GM23248 (cell line): ENCODE results near the gene CEP112.

ENCODE experiments used
- EZH2 ChIP-seq: fragments of 200-600 bp; sonication (generic); IDR thresholded peaks from 2 replicates; pipeline ENCODE4 v1.6.1; 2018; ENCODE audit warnings: antibody characterized with exemption, mild to moderate bottlenecking; ENCODE audit not compliant: insufficient read depth, poor library complexity, severe bottlenecking
- EZH2phosphoT487 ChIP-seq: fragments of 200-600 bp; sonication (generic); IDR thresholded peaks from 2 replicates; pipeline ENCODE4 v1.6.1; 2018; ENCODE audit warnings: antibody characterized with exemption, moderate library complexity, mild to moderate bottlenecking, low read depth; ENCODE audit not compliant: insufficient read depth

DNA sequence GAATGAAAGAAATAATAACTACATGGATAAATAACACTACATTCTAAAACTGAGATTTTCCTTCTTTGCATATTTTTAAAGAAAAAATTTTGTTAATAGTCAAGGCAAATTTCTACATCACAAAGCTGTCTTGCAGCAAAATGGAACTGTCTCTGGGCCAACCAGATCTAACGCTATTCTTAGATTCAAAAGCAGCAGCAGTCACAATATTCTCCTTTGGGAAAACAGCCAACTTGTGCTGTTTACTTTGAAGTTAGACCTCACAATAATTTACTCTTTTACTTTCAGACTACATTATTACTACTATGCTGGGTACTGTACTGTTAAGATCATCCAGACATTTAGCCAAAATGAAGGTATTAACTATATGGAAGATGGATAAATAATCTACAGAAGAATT, 189.1 kb downstream of the CEP112 start:
- TF ChIP-seq EZH2 (no peak), EZH2phosphoT487 (no peak)
